GM18951 (cell line): Measurements from ENCODE around the gene KANK3.
"Not testable (repeated sequence)": the region's sequence is repeated elsewhere in the genome, so short reads cannot be mapped to it uniquely, and the experiment has no call there.

ENCODE experiments used
- POLR2A ChIP-seq: IDR thresholded peaks from 4 replicates; pipeline ENCODE4 v1.6.1; 2011; ENCODE audit warnings: mild to moderate bottlenecking; ENCODE audit not compliant: insufficient read length, insufficient read depth; ENCODE audit errors: extremely low read depth
- in situ Hi-C: fragments of 300-500 bp; cut with MboI; formaldehyde crosslinking; loops from one replicate; pipeline ENCODE4 v1.12.0; 2022; ENCODE audit warnings: low sequenced_read_pairs, mixed read lengths, inconsistent platforms; ENCODE audit not compliant: unreplicated experiment

The KANK3 gene

DNA sequence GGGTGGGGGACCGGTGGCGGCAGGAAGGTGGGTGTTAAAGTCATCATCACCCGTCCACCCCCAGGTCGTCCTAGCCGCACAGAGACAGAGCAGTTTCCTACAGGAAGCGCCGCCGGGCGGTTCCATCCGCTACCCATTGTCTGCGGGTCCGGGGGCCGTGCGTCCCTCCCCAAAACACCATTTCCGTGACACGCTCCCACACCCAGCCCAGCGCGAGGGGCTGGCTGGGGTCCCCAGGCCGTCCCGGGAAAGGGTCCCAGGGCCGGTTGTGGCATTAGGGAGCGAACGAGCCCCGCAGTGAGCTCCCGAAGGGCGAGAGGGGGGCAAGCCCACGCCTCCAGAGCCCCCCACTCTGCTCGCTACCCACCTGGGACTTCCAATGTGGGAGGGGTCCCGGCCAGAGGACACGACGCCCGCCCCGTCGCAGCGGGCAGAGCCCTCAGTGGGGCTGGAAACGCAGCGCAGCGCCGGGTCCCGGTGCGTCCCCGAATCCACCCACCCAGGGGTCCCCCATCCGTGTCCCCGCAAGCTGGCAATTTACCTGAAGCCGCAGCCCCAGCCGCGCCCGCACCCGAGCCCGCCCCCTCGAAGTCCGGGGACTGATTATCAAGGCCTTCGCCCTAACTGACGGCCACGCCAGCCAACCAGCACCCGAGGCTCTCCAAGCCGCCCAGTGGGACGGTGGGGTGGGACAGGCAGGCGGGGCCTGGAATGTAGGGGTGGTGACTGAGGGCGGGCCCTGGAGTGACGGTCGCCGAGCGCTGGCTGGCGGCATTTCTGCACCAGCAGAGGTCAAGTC, at the start of gene KANK3:
Gene KANK3, minus strand, starts transcription at position 579 of the 799 bp plus-strand sequence. CDS start 5,434 bp downstream, outside the sequence.
- TF ChIP-seq POLR2A = no peak
- in situ Hi-C loops = no loop called here

DNA sequence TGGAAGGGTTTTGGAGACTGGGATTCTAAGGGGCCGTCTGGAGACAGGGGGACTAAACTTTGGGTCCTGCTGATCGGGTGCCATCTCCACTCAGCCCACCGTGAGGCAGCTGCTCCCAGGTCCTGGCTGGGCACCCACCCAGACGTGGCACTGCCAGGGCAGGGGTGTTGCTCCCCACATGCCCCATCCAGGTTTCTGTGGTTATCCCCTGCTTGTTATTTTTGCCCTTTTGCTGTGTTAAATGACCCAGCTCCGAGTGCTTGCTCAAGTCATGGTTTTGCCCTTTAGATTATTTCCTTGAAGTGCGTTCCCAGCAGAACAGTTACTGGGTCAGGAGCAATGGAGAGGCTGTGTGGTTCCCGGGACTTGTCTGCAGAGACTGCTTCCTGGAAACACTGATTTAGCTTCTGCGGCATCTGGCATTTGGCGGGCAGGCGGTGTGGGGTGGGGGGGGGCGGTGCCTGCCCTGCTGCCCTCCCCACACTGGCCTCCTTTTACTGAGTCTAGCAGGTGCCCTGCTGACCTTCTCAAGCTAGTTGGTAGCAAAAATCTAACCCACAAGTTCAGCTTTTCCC, 49.0 kb upstream of the KANK3 start:
- TF ChIP-seq POLR2A = no peak
- in situ Hi-C loops = no loop called here

- TF ChIP-seq POLR2A = no peak
- in situ Hi-C loops = no loop called here
Measured at GRCh38 chr19:8391198-8392016, 48.3 kb upstream of the KANK3 start.

GRCh38 chr19:8390617-8390981, 47.5 kb upstream of the KANK3 start:
- peak; percentile 37 for TF ChIP-seq POLR2A
- in situ Hi-C loops = no loop called here

DNA sequence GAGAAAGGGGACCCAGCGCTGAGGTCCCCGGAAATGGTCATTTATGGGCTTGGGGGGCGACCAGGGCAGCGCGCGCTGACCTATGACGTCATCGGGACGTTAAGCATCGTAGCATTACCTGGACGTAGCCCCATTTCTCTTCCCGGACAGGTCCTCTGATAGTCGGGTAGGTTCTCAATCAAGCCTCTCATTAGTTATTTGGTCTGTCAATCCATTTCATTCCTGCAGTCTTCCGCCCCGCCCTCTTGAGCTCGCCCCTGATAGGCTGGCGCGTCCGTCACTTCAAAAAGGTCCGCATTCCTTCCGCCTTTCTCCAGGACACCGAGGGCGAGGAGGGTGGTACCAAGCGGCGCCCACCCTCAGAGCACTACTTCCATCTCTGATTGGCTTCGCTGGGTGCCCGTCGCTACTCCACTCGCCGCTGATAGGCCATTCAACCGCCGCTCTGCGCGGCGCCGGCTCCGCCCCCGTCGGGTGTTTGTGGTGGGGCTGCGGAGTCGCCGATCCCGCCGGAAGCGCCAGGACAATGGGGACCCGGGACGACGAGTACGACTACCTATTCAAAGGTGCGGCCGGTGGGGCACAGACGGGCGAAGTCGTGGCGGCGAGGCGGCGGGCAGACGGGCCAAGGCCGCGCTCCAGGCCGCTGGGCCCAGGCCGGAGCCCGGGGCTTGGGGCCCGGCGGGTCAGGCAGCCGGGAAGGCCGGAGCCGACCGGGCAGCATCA, 47.0 kb upstream of the KANK3 start, which contains the start of gene RAB11B:
Gene RAB11B, plus strand, starts transcription at position 470 of the 726 bp plus-strand sequence. Its CDS starts 57 bp downstream, at position 527.
- TF ChIP-seq POLR2A = peak; percentile 71
- in situ Hi-C loops = no loop called here

- in situ Hi-C loops = no loop called here
- TF ChIP-seq POLR2A = no peak
Measured at GRCh38 chr19:8388612-8388958, 45.5 kb upstream of the KANK3 start.

GRCh38 chr19:8387688-8388611, 44.9 kb upstream of the KANK3 start:
- in situ Hi-C loops = no loop called here
- no peak for TF ChIP-seq POLR2A

GRCh38 chr19:8386990-8387389, 43.9 kb upstream of the KANK3 start:
- in situ Hi-C loops = no loop called here

GRCh38 chr19:8386419-8386818, 43.4 kb upstream of the KANK3 start:
- in situ Hi-C loops = not testable (repeated sequence)

More at GRCh38 chr19:8386990-8387389, 43.9 kb upstream of the KANK3 start:
- no peak for TF ChIP-seq POLR2A

DNA sequence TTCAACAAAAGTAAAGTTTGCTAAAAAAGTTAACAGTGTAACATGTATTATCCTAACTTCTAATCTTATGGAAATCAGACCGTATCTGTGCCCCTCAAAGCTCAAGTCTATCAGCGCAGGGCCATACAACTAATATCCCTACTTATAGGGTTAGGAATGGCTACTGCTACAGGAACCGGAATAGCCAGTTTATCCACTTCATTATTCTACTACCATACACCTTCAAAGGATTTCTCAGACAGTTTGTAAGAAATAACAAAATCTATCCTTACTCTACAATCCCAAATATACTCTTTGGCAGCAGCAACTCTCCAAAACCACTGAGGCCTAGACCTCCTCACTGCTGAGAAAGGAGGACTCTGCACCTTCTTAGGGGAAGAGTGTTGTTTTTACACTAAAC, 42.5 kb upstream of the KANK3 start:
- in situ Hi-C loops = not testable (repeated sequence)

GRCh38 chr19:8385103-8385502, 42.0 kb upstream of the KANK3 start:
- in situ Hi-C loops = not testable (repeated sequence)

GRCh38 chr19:8384569-8384968, 41.5 kb upstream of the KANK3 start:
- in situ Hi-C loops = not testable (repeated sequence)

GRCh38 chr19:8379156-8379891, 36.3 kb upstream of the KANK3 start:
- in situ Hi-C loops = not testable (repeated sequence)
